ENCODE measurements around the gene WDFY2. TPM values are rescaled to one million over a fixed set of nuclear protein-coding genes. Genes with fewer than 3 reads are reported as not detected.

Gene WDFY2
- total RNA-seq, 2 experiments from 2014 or later, result 9.3 to 11.2 TPM

DNA sequence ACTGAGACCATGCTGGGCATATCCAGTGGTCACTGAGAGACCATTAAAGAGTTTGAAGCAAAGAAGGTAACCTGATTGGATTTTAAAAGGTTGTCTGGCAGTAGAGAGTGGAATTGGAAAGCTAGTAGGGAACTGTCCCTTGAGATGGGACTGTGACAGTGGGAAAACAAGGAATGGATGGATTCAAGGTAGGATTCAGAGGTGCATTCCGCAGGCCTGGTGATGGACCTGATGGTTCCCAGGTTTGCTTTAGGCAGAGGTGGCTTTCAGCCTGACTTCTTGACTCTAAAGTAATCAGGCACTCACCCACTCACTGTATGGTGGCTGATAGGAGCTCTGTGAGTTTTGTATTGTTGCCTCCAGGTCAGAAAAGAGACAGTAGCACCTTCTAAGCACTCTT is 146.7 kb downstream of the WDFY2 start:
- CTCF ChIA-PET, result interaction anchor here (0.8 to 1.3 kb wide), 2 partner anchors 9 to 10 kb away, joined by 3 to 4 read pairs; no protein-coding TSS in a partner anchor
- Mint-ChIP-seq H3K27me3 (no peaks in the 10 kb centered on the region), H3K4me3 (no peak overlapping the region), H3K4me1 (ENCODE audit: low read depth) (peaks cover 3% of the 10 kb centered on the region), H3K9me3 (no peaks in the 10 kb centered on the region), H3K27ac (no peak overlapping the region), H3K36me3 (peaks cover 17% of the 10 kb centered on the region)
- DNase-seq, result no peak
- POLR2A ChIA-PET, result no interaction called here
- intact Hi-C loops (cut with micrococcal nuclease), result loop anchor here (5.0 kb wide), 1 partner anchor 119 kb away; no protein-coding TSS in a partner anchor

GRCh38 chr13:51731759-51732158 is 147.5 kb downstream of the WDFY2 start:
- DNase-seq, result no peak
- ChIA-PET POLR2A (no interaction called here), CTCF (no interaction called here)
- Mint-ChIP-seq H3K9me3 (no peaks in the 10 kb centered on the region), H3K36me3 (peaks cover 16% of the 10 kb centered on the region), H3K27me3 (no peaks in the 10 kb centered on the region), H3K4me3 (no peak overlapping the region), H3K4me1 (ENCODE audit: low read depth) (peaks cover 3% of the 10 kb centered on the region), H3K27ac (no peak overlapping the region)
- intact Hi-C loops (cut with micrococcal nuclease), result loop anchor here (5.0 kb wide), 1 partner anchor 119 kb away; no protein-coding TSS in a partner anchor

DNA sequence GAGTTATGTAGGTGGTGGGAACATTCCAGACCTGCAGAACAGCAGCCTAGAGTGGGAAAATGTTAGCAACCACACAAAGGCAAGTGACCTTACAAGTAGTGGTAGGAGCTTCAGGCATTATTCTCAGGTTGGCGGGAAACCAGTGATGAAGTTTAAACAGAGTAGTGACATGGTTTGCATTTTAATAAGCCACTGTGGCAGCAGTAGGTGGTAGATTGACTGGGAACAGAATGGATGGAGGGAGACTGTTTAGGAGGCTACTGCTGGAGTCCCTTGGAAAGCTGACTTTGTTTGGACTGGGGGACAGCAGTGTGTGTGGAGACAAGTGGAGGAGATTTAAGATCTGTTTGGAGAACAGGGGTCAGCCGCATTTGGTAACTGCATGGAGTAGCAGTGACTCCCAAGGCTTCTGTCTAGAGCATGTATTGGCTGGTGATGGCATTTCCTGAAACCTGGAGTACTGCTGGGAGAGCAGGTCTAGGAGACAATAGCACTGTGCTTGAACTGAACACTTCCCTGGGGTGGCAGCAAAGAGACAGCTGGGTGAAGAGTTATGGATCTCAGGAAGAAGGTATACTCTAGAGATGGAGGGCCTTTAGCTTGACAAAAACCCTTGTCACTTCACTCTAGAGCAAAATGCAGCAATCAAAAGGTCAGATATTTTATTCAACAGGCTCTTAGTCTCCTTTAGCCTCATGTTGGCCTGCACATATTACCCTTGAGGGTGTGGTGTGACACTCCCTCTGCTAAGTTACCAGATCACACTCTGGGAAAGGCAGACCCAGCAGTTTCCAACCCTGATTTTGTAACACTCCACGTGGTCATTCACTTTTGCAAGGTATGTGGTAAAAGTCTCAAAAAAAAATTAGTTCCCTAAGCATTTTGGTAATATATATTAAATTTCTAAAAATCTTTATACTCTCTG is 149.4 kb downstream of the WDFY2 start:
- CTCF ChIA-PET, result no interaction called here
- H3K4me1 Mint-ChIP-seq (ENCODE audit: low read depth), result peaks cover 11% of the 10 kb centered on the region
- POLR2A ChIA-PET, result no interaction called here
- H3K4me3 Mint-ChIP-seq, result no peak overlapping the region
- no peak overlapping the region for H3K27ac Mint-ChIP-seq
- intact Hi-C loops (cut with micrococcal nuclease), result loop anchor here (5.0 kb wide), 1 partner anchor 121 kb away; no protein-coding TSS in a partner anchor
- no peaks in the 10 kb centered on the region for H3K9me3 Mint-ChIP-seq
- DNase-seq, result no peak
- H3K36me3 Mint-ChIP-seq, result peaks cover 7% of the 10 kb centered on the region
- H3K27me3 Mint-ChIP-seq, result no peaks in the 10 kb centered on the region

GRCh38 chr13:51734786-51735185 is 150.5 kb downstream of the WDFY2 start:
- no peaks in the 10 kb centered on the region for H3K9me3 Mint-ChIP-seq
- POLR2A ChIA-PET, result no interaction called here
- peaks cover 15% of the 10 kb centered on the region for H3K36me3 Mint-ChIP-seq
- peaks cover 14% of the 10 kb centered on the region for H3K4me1 Mint-ChIP-seq (ENCODE audit: low read depth)
- no peak overlapping the region for H3K4me3 Mint-ChIP-seq
- CTCF ChIA-PET, result no interaction called here
- intact Hi-C loops (cut with micrococcal nuclease), result loop anchor here (5.0 kb wide), 1 partner anchor 122 kb away; no protein-coding TSS in a partner anchor
- no peak overlapping the region for H3K27ac Mint-ChIP-seq
- DNase-seq, result no peak
- H3K27me3 Mint-ChIP-seq, result no peaks in the 10 kb centered on the region

DNA sequence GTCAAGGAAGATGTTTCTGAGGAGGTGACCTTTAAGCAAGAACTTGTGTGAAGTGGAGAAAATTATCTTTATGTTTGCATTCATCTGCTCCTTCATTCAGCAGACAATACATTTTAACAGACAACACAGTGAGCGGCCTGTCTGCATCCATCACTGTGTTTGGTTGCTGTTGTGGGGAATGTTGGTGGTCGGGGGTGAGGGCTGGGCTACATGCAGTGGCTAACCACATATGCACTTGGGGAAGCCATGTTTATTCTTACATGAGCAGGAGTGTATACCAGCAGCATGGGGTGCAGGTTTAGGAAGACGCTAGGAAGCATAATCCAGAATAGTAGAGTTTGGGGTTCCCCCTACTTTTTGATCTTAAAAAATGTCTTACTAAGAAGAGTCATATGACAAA is 153.3 kb downstream of the WDFY2 start:
- Mint-ChIP-seq H3K27ac (no peak overlapping the region), H3K4me1 (ENCODE audit: low read depth) (peaks cover 16% of the 10 kb centered on the region), H3K36me3 (peaks cover 26% of the 10 kb centered on the region), H3K4me3 (no peak overlapping the region), H3K9me3 (no peaks in the 10 kb centered on the region), H3K27me3 (no peaks in the 10 kb centered on the region)
- intact Hi-C loops (cut with micrococcal nuclease), result no loop called here
- ChIA-PET CTCF (no interaction called here), POLR2A (no interaction called here)
- no peak for DNase-seq

DNA sequence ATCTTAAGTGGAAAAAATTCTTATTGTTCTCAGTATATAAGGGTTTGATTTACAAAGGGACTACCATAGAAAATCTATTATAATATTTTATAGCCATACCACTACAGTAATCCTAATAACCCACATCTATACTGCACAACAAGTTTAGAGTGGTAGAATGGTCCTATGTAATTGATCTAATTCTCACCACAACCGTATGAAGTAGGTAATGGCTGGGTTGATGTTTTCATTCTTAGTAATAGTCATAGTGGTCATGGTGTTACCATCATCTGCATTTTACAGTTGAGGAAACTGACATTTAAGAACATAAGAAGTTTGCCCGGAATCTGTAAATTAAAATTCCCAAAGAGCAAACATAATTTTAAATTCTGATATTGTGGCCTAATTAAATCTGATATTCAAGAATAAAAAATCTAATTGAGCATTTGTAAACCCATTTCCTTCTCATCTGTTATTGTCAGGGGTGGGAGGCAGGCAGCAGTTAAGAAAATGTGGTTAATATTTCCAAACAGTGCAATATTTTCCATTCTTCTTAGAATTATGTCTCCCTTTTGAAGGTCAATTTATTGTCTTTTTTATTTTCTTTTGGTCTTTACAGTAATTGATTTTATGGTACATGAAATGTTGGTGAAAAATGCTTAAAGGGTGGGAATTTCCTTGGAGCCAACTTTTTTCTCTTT is 154.1 kb downstream of the WDFY2 start:
- no peak overlapping the region for H3K27ac Mint-ChIP-seq
- H3K27me3 Mint-ChIP-seq, result no peaks in the 10 kb centered on the region
- peaks cover 16% of the 10 kb centered on the region for H3K4me1 Mint-ChIP-seq (ENCODE audit: low read depth)
- H3K36me3 Mint-ChIP-seq, result peaks cover 24% of the 10 kb centered on the region
- H3K9me3 Mint-ChIP-seq, result no peaks in the 10 kb centered on the region
- intact Hi-C loops (cut with micrococcal nuclease), result no loop called here
- no peak overlapping the region for H3K4me3 Mint-ChIP-seq
- POLR2A ChIA-PET, result no interaction called here
- CTCF ChIA-PET, result no interaction called here
- no peak for DNase-seq

DNA sequence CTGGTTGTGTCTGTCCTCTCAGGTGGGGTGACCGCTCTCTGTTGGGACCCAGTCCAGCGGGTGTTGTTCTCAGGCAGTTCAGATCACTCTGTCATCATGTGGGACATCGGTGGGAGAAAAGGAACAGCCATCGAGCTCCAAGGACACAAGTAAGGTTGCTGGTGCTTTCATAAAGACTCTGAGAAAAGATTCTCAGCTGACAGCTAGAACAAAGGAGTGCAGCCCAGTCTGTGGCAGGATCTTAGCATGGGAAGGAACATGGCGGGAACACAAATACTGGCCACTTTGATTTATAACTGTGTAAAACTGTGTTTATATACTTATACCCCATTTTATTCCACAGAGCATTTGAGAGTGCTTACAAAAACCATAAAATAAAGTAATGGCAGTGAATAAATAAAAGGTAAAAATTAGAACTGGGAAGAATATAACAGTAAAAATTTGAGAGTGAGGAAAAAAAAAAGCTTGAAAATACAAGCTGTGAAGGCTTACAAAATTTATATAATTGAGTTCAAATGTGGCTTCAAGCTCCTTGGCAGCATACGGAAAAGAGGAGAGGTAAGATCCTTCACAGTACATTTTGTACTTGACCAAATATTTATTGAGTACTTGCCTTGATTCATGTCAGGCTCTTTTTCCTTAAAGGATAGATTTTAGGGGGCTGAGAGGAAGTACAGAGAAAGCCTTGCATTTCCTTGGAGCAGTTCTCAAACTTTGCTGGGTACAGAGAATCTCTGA is 154.9 kb downstream of the WDFY2 start:
- no peaks in the 10 kb centered on the region for H3K27me3 Mint-ChIP-seq
- H3K27ac Mint-ChIP-seq, result no peak overlapping the region
- DNase-seq, result no peak
- no peak overlapping the region for H3K4me3 Mint-ChIP-seq
- ChIA-PET CTCF (interaction anchor here (1.0 to 1.4 kb wide), 2 partner anchors 8 to 25 kb away, joined by 3 read pairs; no protein-coding TSS in a partner anchor), POLR2A (interaction anchor here (0.6 kb wide), 1 partner anchor 50 kb away, joined by 3 read pairs; no protein-coding TSS in a partner anchor)
- H3K9me3 Mint-ChIP-seq, result no peaks in the 10 kb centered on the region
- H3K4me1 Mint-ChIP-seq (ENCODE audit: low read depth), result peaks cover 16% of the 10 kb centered on the region
- H3K36me3 Mint-ChIP-seq, result peaks cover 25% of the 10 kb centered on the region
- intact Hi-C loops (cut with micrococcal nuclease), result no loop called here

DNA sequence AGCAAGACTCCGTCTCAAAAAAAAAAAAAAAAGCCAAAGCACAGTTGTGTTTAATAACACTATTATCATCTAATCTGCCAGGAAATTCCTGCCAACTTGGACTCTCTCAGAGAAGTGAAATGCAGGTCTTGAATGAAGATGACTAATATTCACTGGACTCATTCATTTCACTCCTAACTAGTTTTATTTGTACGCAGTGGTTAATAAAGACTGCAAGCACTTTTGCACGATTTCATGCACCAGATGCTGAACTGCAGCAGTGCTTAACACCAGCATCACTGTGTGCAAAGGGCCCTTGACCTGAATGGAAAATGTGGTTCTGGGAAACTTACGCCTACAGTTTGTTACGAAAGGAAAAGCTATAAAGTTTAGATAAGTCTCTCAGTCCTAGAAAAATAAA is 156.4 kb downstream of the WDFY2 start:
- intact Hi-C loops (cut with micrococcal nuclease), result no loop called here
- no peak overlapping the region for H3K4me3 Mint-ChIP-seq
- ChIA-PET POLR2A (no interaction called here), CTCF (interaction anchor here (1.1 to 1.4 kb wide), 2 partner anchors 10 to 24 kb away, joined by 3 to 4 read pairs; no protein-coding TSS in a partner anchor)
- H3K27ac Mint-ChIP-seq, result no peak overlapping the region
- DNase-seq, result no peak
- no peaks in the 10 kb centered on the region for H3K9me3 Mint-ChIP-seq
- H3K27me3 Mint-ChIP-seq, result no peaks in the 10 kb centered on the region
- peaks cover 16% of the 10 kb centered on the region for H3K4me1 Mint-ChIP-seq (ENCODE audit: low read depth)
- H3K36me3 Mint-ChIP-seq, result peaks cover 36% of the 10 kb centered on the region

GRCh38 chr13:51742031-51742430 is 157.8 kb downstream of the WDFY2 start:
- CTCF ChIA-PET, result interaction anchor here (1.2 kb wide), 1 partner anchor 56 kb away, joined by 3 read pairs; no protein-coding TSS in a partner anchor
- POLR2A ChIA-PET, result no interaction called here
- Mint-ChIP-seq H3K4me3 (no peak overlapping the region), H3K9me3 (no peaks in the 10 kb centered on the region), H3K4me1 (ENCODE audit: low read depth) (peaks cover 16% of the 10 kb centered on the region), H3K36me3 (peaks cover 41% of the 10 kb centered on the region), H3K27ac (no peak overlapping the region), H3K27me3 (no peaks in the 10 kb centered on the region)
- DNase-seq, result no peak
- intact Hi-C loops (cut with micrococcal nuclease), result no loop called here

GRCh38 chr13:51742611-51743010 is 158.3 kb downstream of the WDFY2 start:
- ChIA-PET POLR2A (no interaction called here), CTCF (interaction anchor here (0.9 to 1.2 kb wide), 2 partner anchors 55 to 293 kb away, joined by 3 read pairs; no protein-coding TSS in a partner anchor)
- peaks cover 15% of the 10 kb centered on the region for H3K4me1 Mint-ChIP-seq (ENCODE audit: low read depth)

GRCh38 chr13:51745243-51745642 is 161.0 kb downstream of the WDFY2 start:
- Mint-ChIP-seq H3K27me3 (no peaks in the 10 kb centered on the region), H3K4me3 (no peak overlapping the region), H3K27ac (no peak overlapping the region), H3K4me1 (ENCODE audit: low read depth) (peaks cover 5% of the 10 kb centered on the region), H3K9me3 (peaks cover 16% of the 10 kb centered on the region), H3K36me3 (peaks cover 45% of the 10 kb centered on the region)
- POLR2A ChIA-PET, result no interaction called here
- CTCF ChIA-PET, result no interaction called here
- intact Hi-C loops (cut with micrococcal nuclease), result no loop called here
- no peak for DNase-seq

More at GRCh38 chr13:51742611-51743010, 158.3 kb downstream of the WDFY2 start:
- DNase-seq, result no peak
- Mint-ChIP-seq H3K36me3 (peaks cover 46% of the 10 kb centered on the region), H3K4me3 (no peak overlapping the region), H3K27me3 (no peaks in the 10 kb centered on the region), H3K9me3 (peaks cover 3% of the 10 kb centered on the region), H3K27ac (no peak overlapping the region)
- intact Hi-C loops (cut with micrococcal nuclease), result no loop called here

- Mint-ChIP-seq H3K4me1 (ENCODE audit: low read depth) (no peaks in the 10 kb centered on the region), H3K27me3 (no peaks in the 10 kb centered on the region), H3K9me3 (peaks cover 16% of the 10 kb centered on the region), H3K36me3 (peaks cover 38% of the 10 kb centered on the region), H3K27ac (no peak overlapping the region), H3K4me3 (no peak overlapping the region)
- intact Hi-C loops (cut with micrococcal nuclease), result no loop called here
- DNase-seq, result no peak
- ChIA-PET POLR2A (no interaction called here), CTCF (no interaction called here)
These were observed 162.5 kb downstream of the WDFY2 start for GRCh38 chr13:51746802-51747201.

All from activated CD4-positive, alpha-beta memory T cell treated with anti-CD3 and anti-CD28 coated beads for 36 hours (primary cell).